SJCRH30 (cell line): Measurements from ENCODE around the gene WWOX. TPM values are rescaled to one million over a fixed set of nuclear protein-coding genes. Genes with fewer than 3 reads are reported as not detected.
"Not testable (repeated sequence)": the region's sequence is repeated elsewhere in the genome, so short reads cannot be mapped to it uniquely, and the experiment has no call there.

Experiments used
- DNase-seq, 2 experiments: peaks; one replicate each; pipeline ENCODE4 v3.0.0-alpha.2; 2015 to 2020
- H3K27ac ChIP-seq: fragments of 250-450 bp; sonication (Bioruptor Pico); 2 replicates; pipeline ENCODE4 v1.5.1; 2020; ENCODE audit warnings: mild to moderate bottlenecking, moderate library complexity
- H3K27me3 ChIP-seq: fragments of 250-450 bp; sonication (Bioruptor Pico); 2 replicates; pipeline ENCODE4 v1.5.1; 2020; ENCODE audit warnings: mild to moderate bottlenecking, moderate library complexity
- H3K36me3 ChIP-seq: fragments of 250-450 bp; sonication (Bioruptor Pico); 2 replicates; pipeline ENCODE4 v1.5.1; 2020; ENCODE audit warnings: mild to moderate bottlenecking, moderate library complexity
- H3K4me1 ChIP-seq: fragments of 250-450 bp; sonication (Bioruptor Pico); 2 replicates; pipeline ENCODE4 v1.5.1; 2020; ENCODE audit warnings: mild to moderate bottlenecking, moderate library complexity
- H3K4me3 ChIP-seq: fragments of 250-450 bp; sonication (Bioruptor Pico); 2 replicates; pipeline ENCODE4 v1.5.1; 2020; ENCODE audit warnings: mild to moderate bottlenecking, moderate library complexity
- H3K9me3 ChIP-seq: fragments of 250-450 bp; sonication (Bioruptor Pico); replicated peaks from 2 replicates; pipeline ENCODE4 v1.5.1; 2020; ENCODE audit warnings: mild to moderate bottlenecking, moderate library complexity
- total RNA-seq: library from RNA; depleted of rRNA; stranded (reverse); fragments of >200 nt; shearing (Covaris generic); gene quantifications from 2 replicates; pipeline ENCODE4 v1.2.3, GENCODE V29; 2014

Gene WWOX
- total RNA-seq, 1 experiment from 2014 or later, result 16.4 TPM

DNA sequence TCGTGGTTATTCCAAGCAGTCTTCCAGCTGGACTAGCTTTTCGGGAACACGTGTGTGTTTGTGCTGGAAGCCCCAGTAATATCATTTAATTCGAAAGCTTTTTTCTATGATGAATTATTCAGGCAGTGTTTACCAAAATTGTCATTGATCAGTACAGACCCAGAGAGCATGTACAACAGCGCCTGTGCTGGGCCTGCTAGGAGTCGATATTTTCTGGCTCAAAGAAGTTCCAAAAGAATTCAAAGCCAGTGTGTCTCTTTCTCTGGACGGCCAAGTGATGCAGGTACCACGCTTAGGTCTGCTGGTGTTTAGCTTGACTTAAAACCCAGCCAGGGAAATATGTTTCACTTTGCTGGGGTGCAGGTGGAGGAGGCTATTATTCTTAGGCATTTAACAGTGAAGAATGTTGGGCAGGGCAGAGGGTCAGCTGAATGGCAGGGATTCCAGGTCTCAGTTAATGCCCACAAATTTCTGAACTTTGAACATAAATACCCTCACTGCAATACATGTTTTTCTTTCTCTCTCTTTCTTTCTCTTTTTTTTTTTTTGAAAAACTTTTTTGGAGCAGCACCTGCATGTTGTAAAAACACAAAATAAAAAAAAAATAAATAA is 401.3 kb downstream of the WWOX start:
- DNase-seq, result no peak
- no peaks in the 10 kb centered on the region for H3K27me3 ChIP-seq
- H3K36me3 ChIP-seq, result no peaks in the 10 kb centered on the region
- H3K4me1 ChIP-seq, result peaks cover 16% of the 10 kb centered on the region
- H3K27ac ChIP-seq, result no peak overlapping the region
- no peaks in the 10 kb centered on the region for H3K9me3 ChIP-seq
- H3K4me3 ChIP-seq, result no peak overlapping the region

DNA sequence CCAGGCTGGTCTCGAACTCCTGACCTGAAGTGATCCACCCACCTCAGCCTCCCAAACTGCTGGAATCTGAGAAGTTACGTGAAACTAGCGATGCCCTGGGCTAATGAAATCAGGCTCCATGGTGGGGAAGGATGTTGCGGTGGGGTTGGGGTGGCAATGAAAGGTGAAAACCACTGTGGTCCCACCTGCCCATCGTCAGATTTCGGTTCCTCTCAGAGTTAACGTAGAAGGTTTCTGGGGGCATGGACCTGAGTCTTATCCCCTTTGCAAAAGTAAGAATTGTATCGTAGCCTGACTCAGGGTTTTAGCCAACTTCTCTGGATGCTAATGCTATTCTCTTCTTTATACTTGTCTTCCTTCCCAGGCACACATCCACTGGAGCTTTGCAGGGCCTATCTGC is 402.3 kb downstream of the WWOX start:
- no peaks in the 10 kb centered on the region for H3K36me3 ChIP-seq
- peaks cover 17% of the 10 kb centered on the region for H3K4me1 ChIP-seq
- H3K4me3 ChIP-seq, result no peak overlapping the region
- H3K9me3 ChIP-seq, result no peaks in the 10 kb centered on the region
- no peak overlapping the region for H3K27ac ChIP-seq
- DNase-seq, result no peak
- no peaks in the 10 kb centered on the region for H3K27me3 ChIP-seq

DNA sequence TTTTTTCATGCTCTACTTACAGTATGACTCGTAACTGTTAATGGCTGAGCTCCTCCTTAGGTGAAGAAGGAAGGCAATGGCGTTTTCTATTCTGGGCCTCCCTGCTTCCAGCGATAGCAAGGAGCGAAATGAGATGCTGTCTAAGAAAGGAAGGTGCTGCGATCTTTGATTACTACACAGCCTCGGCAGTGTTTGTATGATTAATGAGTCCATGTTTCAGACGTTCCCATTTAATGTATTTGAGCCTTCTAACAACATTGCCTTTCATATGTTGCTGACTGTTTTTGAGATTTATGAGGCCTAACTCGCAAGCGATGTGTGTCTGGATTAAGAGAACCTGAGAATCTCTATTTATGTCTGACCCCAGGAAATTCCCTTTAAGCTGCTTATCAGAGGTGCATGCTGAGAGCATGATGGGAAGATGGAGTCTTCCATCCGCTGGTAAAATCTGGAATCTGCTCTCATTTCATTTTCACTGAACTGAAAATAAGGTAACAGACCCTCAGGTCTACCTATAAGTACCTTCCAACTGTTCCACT is 403.4 kb downstream of the WWOX start:
- H3K4me1 ChIP-seq, result peaks cover 27% of the 10 kb centered on the region
- H3K27me3 ChIP-seq, result no peaks in the 10 kb centered on the region
- no peaks in the 10 kb centered on the region for H3K36me3 ChIP-seq
- no peak for DNase-seq
- no peaks in the 10 kb centered on the region for H3K9me3 ChIP-seq
- H3K4me3 ChIP-seq, result no peak overlapping the region
- no peak overlapping the region for H3K27ac ChIP-seq

DNA sequence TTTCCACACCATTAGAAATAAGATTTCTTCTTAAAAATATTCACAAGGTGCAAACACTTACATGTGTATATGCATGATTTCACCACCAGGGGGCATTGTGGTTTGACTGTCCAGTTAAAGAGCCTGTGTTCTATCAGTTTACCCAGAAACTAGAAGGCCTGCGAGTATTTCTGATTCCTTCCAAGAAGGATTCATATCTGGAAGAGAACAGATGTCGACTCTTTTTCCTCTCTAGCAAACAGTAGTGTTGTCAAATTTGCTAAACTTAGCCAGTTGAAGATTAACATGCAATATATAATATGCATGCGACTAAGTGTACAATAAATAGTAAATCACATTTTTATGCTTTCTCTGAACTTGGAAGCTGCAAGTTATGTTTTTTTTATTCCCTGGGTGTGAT is 404.1 kb downstream of the WWOX start:
- Histone ChIP-seq H3K36me3 (no peaks in the 10 kb centered on the region), H3K4me3 (no peak overlapping the region), H3K27me3 (no peaks in the 10 kb centered on the region), H3K9me3 (no peaks in the 10 kb centered on the region), H3K4me1 (peaks cover 27% of the 10 kb centered on the region), H3K27ac (no peak overlapping the region)
- DNase-seq, result peak; percentile 44 to 76

DNA sequence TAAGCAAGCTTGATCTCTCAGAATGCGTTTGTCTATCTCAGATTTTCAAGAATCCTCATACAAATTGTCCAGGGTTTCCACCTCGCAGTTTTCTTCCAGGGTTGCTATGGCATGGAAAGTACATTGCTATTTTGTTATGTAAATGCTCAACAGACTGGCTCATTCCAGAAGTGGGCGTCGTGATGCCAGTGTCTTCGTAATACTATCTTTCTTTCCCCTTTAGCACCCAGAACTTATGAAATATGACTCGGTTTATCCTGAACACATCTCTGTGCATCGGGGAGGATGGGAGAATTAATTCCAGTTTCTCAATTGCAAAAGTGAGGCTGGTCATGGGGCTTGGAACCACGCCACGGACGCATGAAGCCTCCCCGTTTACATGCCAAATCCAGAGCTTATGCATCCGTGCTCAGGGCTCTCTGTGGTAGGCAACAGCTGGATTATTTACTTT is 405.0 kb downstream of the WWOX start:
- no peak overlapping the region for H3K4me3 ChIP-seq
- H3K27ac ChIP-seq, result peak overlapping the region; percentile 82; the same call in 1 of the 2 replicates
- H3K36me3 ChIP-seq, result no peaks in the 10 kb centered on the region
- H3K4me1 ChIP-seq, result peaks cover 27% of the 10 kb centered on the region
- H3K27me3 ChIP-seq, result no peaks in the 10 kb centered on the region
- DNase-seq, result peak in 1 of 2 experiments; percentile 39
- no peaks in the 10 kb centered on the region for H3K9me3 ChIP-seq

DNA sequence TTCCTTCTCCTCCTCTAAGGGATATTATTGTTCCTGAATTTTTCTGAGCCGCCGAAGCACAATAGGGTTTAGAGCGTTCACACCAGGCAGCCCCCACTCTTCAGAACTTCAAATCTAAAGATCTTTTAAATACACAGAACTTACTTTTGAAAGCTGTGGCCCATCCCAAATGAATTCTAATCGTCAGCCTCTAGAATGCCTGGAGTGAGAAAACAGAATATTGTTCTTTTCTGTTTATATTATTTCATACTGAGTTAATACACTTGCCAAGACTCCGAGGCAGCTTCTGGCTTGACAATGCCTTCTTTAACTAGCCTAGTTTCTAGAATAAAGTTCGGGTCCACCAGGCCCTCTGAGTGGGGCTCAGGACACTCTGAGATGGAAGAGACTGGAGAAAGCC is 405.6 kb downstream of the WWOX start:
- Histone ChIP-seq H3K27me3 (no peaks in the 10 kb centered on the region), H3K9me3 (no peaks in the 10 kb centered on the region), H3K27ac (peak overlapping the region; percentile 82), H3K36me3 (no peaks in the 10 kb centered on the region), H3K4me1 (peaks cover 27% of the 10 kb centered on the region), H3K4me3 (no peak overlapping the region)
- DNase-seq, result peak in 1 of 2 experiments; percentile 7

DNA sequence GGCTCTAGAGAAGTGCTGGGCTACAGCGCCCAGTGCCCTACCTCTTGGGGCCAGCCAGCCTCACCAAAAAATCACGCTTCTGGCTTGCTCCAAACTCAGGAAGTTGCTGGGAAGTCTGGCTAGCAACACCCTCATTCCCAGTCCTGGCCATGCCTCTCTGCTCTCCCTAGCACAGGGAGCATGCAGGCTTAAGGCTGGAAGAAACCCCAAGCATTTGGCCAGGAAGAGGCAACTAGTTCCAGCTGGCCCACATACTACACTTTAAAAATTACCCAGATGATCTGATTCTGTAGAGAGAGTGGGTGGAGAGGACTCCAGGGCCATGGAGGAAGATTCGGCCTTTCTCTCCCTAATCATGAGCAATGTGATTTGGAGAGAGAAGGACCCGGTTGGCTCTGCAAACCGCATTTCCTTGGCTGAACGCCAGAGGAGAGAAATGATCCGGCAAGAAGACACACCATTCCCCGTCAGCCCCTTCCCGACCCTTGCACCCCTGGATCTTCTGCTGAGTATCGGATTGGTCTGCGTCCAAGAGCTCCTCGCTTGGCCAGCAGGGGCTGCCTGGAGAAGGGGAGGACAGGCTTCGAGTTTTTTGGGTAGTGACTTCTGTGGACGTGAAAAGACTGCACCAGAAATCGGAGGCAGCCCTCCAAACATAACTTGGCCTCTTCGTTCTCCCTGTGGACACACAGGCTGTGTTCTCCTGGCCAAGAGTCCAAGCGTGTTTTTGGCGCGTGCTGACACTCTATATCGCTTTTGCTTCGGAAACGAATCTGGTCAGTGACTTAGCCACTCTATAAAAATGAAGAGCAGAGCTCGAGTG is 406.3 kb downstream of the WWOX start:
- Histone ChIP-seq H3K4me1 (peaks cover 27% of the 10 kb centered on the region), H3K27ac (peak overlapping the region; percentile 82), H3K27me3 (no peaks in the 10 kb centered on the region), H3K9me3 (no peaks in the 10 kb centered on the region), H3K4me3 (peak overlapping the region; percentile 55), H3K36me3 (no peaks in the 10 kb centered on the region)
- peak; percentile 89 to 94 for DNase-seq

DNA sequence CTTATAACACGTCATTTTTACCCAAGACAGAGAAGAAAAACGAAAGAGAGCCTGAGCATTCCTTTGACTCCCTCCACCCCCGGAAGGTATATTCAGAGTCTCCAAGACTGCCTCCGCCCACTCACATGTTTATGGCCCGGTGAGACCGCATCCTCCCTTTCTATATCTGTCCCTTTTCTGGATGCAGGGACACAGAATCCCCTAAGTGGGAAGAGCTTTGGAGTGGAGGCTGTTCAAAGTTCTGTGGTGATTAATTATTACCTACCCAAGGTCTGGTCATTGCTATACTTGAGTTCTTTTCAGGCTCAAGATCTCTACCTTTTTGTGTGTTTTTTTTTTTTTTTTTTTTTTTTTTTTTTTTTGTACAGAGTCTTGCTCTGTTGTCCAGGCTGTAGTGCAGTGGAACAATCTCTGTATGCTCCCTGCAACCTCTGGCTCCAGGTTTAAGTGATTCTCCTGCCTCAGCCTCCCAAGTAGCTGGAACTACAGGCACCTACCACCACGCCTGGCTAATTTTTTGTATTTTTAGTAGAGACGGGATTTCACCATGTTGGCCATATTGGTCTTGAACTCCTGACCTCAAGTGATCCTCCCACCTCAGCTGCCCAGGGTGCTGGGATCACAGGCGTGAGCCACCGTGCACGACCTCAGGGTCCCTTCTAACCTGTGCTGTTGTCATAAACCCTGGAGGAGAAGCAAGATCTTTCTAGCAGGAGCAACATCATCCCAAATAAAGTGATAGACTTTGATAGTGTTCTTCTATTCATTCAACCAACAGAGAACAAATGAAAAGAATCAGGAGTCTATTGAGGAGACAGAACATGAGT is 407.1 kb downstream of the WWOX start:
- Histone ChIP-seq H3K27me3 (no peaks in the 10 kb centered on the region), H3K36me3 (no peaks in the 10 kb centered on the region), H3K4me3 (peak overlapping the region; percentile 55), H3K27ac (peak overlapping the region; percentile 82), H3K9me3 (no peaks in the 10 kb centered on the region), H3K4me1 (peaks cover 27% of the 10 kb centered on the region)
- no peak for DNase-seq

DNA sequence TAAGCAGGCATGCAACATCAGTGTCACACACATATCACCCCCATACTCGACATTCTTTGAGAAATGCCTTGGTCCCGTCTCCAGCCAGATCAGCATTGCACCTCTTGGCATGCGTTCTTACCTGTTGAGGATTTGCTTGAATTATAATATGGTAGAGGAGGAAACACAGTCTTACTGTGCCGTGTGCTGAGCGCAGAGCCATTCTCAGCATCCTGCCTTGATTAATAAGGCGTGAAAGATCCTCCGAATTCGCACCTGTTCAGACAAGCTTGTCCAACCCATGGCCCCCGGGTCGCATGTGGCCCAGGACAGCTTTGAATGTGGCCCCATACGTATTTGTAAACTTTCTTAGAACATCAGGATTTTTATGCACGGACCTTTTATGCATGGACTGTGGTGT is 408.1 kb downstream of the WWOX start:
- Histone ChIP-seq H3K27me3 (no peaks in the 10 kb centered on the region), H3K36me3 (no peaks in the 10 kb centered on the region), H3K27ac (peak overlapping the region; percentile 14), H3K4me1 (peaks cover 27% of the 10 kb centered on the region), H3K4me3 (no peak overlapping the region), H3K9me3 (no peaks in the 10 kb centered on the region)
- peak; percentile 11 to 45 for DNase-seq

DNA sequence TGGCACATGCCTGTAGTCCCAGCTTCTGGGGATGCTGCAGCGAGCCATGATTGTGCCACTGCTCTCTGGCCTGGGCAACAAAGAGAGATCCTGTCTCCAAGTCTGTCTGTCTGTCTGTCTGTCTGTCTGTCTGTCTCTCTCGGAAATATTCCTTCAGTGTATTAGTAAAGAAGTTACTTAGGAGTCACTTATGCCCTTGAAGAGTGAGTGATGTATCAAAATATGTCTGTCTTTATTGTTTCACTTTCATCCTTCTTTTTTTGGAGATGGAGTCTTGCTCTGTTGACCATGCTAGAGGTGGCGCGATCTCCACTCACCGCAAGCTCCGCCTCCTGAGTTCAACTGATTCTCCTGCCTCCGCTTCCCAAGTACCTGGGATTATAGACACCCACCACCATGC is 410.5 kb downstream of the WWOX start:
- H3K36me3 ChIP-seq, result no peaks in the 10 kb centered on the region
- DNase-seq, result no peak
- no peaks in the 10 kb centered on the region for H3K9me3 ChIP-seq
- no peak overlapping the region for H3K27ac ChIP-seq
- peaks cover 18% of the 10 kb centered on the region for H3K4me1 ChIP-seq
- no peak overlapping the region for H3K4me3 ChIP-seq
- H3K27me3 ChIP-seq, result no peaks in the 10 kb centered on the region

DNA sequence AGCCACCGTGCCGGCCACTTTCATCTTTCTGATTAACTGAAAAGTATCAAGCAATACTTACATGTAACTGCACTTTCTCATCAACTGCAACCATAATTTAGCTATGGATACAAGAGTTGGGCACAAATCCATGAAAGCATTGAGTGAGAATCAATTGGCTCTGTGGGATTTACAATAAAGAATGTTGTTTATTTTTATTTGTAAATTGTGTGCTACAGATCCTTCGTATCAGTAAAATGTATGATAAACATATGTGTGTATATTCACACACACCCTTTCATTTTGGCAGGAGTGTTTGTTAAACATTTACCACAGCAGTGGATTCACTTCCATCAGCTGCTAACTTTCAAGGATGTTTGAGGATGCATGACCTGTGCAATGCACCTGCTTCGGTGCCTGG is 411.0 kb downstream of the WWOX start:
- no peaks in the 10 kb centered on the region for H3K9me3 ChIP-seq
- H3K4me1 ChIP-seq, result peaks cover 12% of the 10 kb centered on the region
- H3K27ac ChIP-seq, result no peak overlapping the region
- no peak for DNase-seq
- no peaks in the 10 kb centered on the region for H3K36me3 ChIP-seq
- no peak overlapping the region for H3K4me3 ChIP-seq
- no peaks in the 10 kb centered on the region for H3K27me3 ChIP-seq

DNA sequence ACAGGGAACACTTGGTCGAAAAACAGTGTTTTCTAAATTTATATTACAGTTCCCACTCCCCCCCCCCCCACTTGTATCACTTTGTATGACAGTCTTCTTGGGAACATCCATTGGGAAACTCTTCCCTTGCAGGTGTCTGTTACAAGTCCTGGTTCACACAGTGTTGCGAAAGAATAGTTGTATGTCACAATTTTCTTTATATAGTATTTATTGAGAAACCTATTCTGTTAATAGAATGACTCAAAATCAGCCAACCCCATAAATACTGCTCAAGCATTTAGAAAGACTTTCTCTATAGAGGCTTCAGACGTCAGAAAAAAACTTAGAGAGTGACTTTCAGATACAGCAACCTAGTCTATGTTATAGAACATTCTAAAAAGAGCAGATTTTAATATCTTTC is 414.4 kb downstream of the WWOX start:
- Histone ChIP-seq H3K27me3 (no peaks in the 10 kb centered on the region), H3K4me3 (no peak overlapping the region), H3K9me3 (no peaks in the 10 kb centered on the region), H3K4me1 (no peaks in the 10 kb centered on the region), H3K36me3 (no peaks in the 10 kb centered on the region), H3K27ac (no peak overlapping the region)
- no peak for DNase-seq

DNA sequence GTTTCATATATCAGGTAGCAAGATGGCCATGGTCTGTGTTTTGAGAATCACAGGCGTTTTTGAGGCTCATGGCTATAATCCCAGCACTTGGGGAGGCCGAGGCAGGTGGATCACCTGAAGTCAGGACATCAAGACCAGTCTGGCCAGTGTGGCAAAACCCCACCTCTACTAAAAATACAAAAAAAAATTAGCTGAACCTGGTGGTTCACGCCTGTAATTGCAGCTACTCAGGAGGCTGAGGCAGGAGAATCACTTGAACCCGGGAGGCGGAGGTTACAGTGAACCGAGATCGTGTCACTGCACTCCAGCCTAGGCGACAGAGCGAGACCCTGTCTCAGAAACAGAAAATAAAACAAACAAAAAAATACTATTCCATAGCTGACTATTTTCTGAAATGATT is 415.4 kb downstream of the WWOX start:
- H3K4me3 ChIP-seq, H3K36me3 ChIP-seq, H3K9me3 ChIP-seq, H3K27ac ChIP-seq, H3K27me3 ChIP-seq, DNase-seq, H3K4me1 ChIP-seq: not testable (repeated sequence)

DNA sequence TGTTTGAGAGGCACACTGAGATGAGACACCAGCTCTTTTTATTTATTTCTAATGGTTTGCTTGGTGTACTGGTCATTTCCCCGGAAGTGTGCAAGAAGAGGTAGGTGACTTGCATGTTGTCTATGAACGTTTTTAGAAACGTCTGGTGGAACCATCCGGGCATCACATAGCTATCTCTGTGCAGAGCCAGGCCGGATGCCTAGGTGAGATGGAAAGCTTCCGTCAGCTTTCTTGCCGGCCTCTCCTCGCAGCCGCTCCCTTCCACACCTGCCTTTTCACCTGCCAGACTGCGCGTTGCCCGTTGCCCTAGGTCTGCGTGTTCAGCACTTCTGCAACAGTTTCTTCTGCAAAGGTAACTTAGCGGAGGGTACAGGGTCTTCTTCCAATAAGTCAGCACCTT is 416.0 kb downstream of the WWOX start:
- no peak overlapping the region for H3K4me3 ChIP-seq
- no peaks in the 10 kb centered on the region for H3K27me3 ChIP-seq
- H3K4me1 ChIP-seq, result no peaks in the 10 kb centered on the region
- H3K36me3 ChIP-seq, result no peaks in the 10 kb centered on the region
- DNase-seq, result no peak
- no peak overlapping the region for H3K27ac ChIP-seq
- no peaks in the 10 kb centered on the region for H3K9me3 ChIP-seq
